NCI-H1417 (cell line): ENCODE results near the gene GRPR.
A peak's percentile ranks its signal among the peaks of the same experiment; 100 is the strongest.
"Not testable (repeated sequence)": the region's sequence is repeated elsewhere in the genome, so short reads cannot be mapped to it uniquely, and the experiment has no call there.

Experiments used
- DNase-seq, 3 experiments: peaks; one replicate each; lab custom pipeline; 2025; lab: John Stamatoyannopoulos, UW

GRPR gene

GRCh38 chrX:16137416-16138107 lies 14.2 kb downstream of the GRPR start:
- no peak for DNase-seq

GRCh38 chrX:16138108-16138427 lies 14.7 kb downstream of the GRPR start:
- no peak for DNase-seq

GRCh38 chrX:16140448-16140847 lies 17.1 kb downstream of the GRPR start:
- peak in 1 of 3 experiments; percentile 31 for DNase-seq

GRCh38 chrX:16140983-16141382 lies 17.6 kb downstream of the GRPR start:
- no peak for DNase-seq

GRCh38 chrX:16141422-16142245 lies 18.3 kb downstream of the GRPR start:
- no peak for DNase-seq

- no peak for DNase-seq
These were observed 18.8 kb downstream of the GRPR start for GRCh38 chrX:16142246-16142558.

- no peak for DNase-seq
These were observed 20.6 kb downstream of the GRPR start for GRCh38 chrX:16143968-16144367.

- DNase-seq, result no peak
These were observed 21.1 kb downstream of the GRPR start for GRCh38 chrX:16144420-16144819.

GRCh38 chrX:16145093-16145492 lies 21.7 kb downstream of the GRPR start:
- not testable (repeated sequence) for DNase-seq

- no peak for DNase-seq
These were observed 22.3 kb downstream of the GRPR start for GRCh38 chrX:16145656-16146055.

GRCh38 chrX:16148896-16149295 lies 25.5 kb downstream of the GRPR start:
- DNase-seq, result no peak

GRCh38 chrX:16155581-16156096 lies 32.3 kb downstream of the GRPR start:
- DNase-seq, result peak; percentile 45 to 72 (median 45)

- DNase-seq, result no peak
These were observed 33.4 kb downstream of the GRPR start for GRCh38 chrX:16156692-16157331.

- DNase-seq, result no peak
These were observed 37.4 kb downstream of the GRPR start for GRCh38 chrX:16160729-16161128.

- not testable (repeated sequence) for DNase-seq
These were observed 37.8 kb downstream of the GRPR start for GRCh38 chrX:16161173-16161572.

- DNase-seq, result no peak
These were observed 39.0 kb downstream of the GRPR start for GRCh38 chrX:16162391-16162790.

- DNase-seq, result no peak
These were observed 41.4 kb downstream of the GRPR start for GRCh38 chrX:16164748-16165147.

- no peak for DNase-seq
These were observed 43.8 kb downstream of the GRPR start, which contains the start of gene MAGEB17 for GRCh38 chrX:16167181-16167580. TSS of gene MAGEB17 (plus strand) at chrX:16167481. CDS start at chrX:16170383, 2,902 bp downstream.

- no peak for DNase-seq
These were observed 47.7 kb downstream of the GRPR start for GRCh38 chrX:16171039-16171438.

GRCh38 chrX:16171944-16172343 lies 48.6 kb downstream of the GRPR start:
- no peak for DNase-seq

- no peak for DNase-seq
These were observed 49.0 kb downstream of the GRPR start for GRCh38 chrX:16172391-16172790.

GRCh38 chrX:16175329-16176061 lies 52.1 kb downstream of the GRPR start:
- DNase-seq, result no peak
